Activated CD8-positive, alpha-beta memory T cell treated with anti-CD3 and anti-CD28 coated beads for 4 hours (primary cell): ENCODE measurements around the gene ANO7.

ENCODE experiments used
- DNase-seq, 2 donors: peaks; one replicate each; pipeline ENCODE4 v3.0.0-alpha.2; 2020; ENCODE audit warnings: low read depth in 2 of 2

ANO7 gene

GRCh38 chr2:241228860-241229516 is 40.5 kb downstream of the ANO7 start:
- DNase-seq = no peak

- DNase-seq = no peak
Observed at GRCh38 chr2:241229563-241230401, 41.3 kb downstream of the ANO7 start.

GRCh38 chr2:241230435-241230834 is 42.0 kb downstream of the ANO7 start:
- no peak for DNase-seq

- no peak for DNase-seq
Observed at GRCh38 chr2:241232736-241233575, 44.5 kb downstream of the ANO7 start.

- no peak for DNase-seq
Observed at GRCh38 chr2:241234066-241234790, 45.8 kb downstream of the ANO7 start.

- DNase-seq = no peak
Observed at GRCh38 chr2:241234962-241235740, 46.7 kb downstream of the ANO7 start.

- no peak for DNase-seq
Observed at GRCh38 chr2:241235859-241236593, 47.5 kb downstream of the ANO7 start.

GRCh38 chr2:241237047-241237446 is 48.6 kb downstream of the ANO7 start:
- no peak for DNase-seq

- no peak for DNase-seq
Observed at GRCh38 chr2:241237949-241238371, 49.5 kb downstream of the ANO7 start.

GRCh38 chr2:241238693-241239198 is 50.3 kb downstream of the ANO7 start:
- DNase-seq = no peak

- no peak for DNase-seq
Observed at GRCh38 chr2:241239552-241240202, 51.2 kb downstream of the ANO7 start.

- DNase-seq = no peak
Observed at GRCh38 chr2:241240320-241241004, 52.0 kb downstream of the ANO7 start.

GRCh38 chr2:241241669-241242068 is 53.2 kb downstream of the ANO7 start:
- no peak for DNase-seq

- DNase-seq = no peak
Observed at GRCh38 chr2:241242306-241242705, 53.8 kb downstream of the ANO7 start.

GRCh38 chr2:241244368-241244767 is 55.9 kb downstream of the ANO7 start:
- DNase-seq = no peak

- DNase-seq = no peak
Observed at GRCh38 chr2:241248289-241248688, 59.8 kb downstream of the ANO7 start.

- no peak for DNase-seq
Observed at GRCh38 chr2:241248897-241249296, 60.4 kb downstream of the ANO7 start.

- no peak for DNase-seq
Observed at GRCh38 chr2:241249654-241250053, 61.2 kb downstream of the ANO7 start.
